WI38 (cell line): Measurements from ENCODE around the gene SLIT1.

Experiments
- H3K4me3 ChIP-seq: 2 replicates; pipeline ENCODE4 v1.5.1; 2011; ENCODE audit warnings: low read depth, mild to moderate bottlenecking, control low read depth, low read length
- CTCF ChIP-seq: IDR thresholded peaks from 2 replicates; pipeline ENCODE4 v1.5.1; 2012; ENCODE audit warnings: low read depth, mild to moderate bottlenecking, control low read depth, low read length

Gene SLIT1

DNA sequence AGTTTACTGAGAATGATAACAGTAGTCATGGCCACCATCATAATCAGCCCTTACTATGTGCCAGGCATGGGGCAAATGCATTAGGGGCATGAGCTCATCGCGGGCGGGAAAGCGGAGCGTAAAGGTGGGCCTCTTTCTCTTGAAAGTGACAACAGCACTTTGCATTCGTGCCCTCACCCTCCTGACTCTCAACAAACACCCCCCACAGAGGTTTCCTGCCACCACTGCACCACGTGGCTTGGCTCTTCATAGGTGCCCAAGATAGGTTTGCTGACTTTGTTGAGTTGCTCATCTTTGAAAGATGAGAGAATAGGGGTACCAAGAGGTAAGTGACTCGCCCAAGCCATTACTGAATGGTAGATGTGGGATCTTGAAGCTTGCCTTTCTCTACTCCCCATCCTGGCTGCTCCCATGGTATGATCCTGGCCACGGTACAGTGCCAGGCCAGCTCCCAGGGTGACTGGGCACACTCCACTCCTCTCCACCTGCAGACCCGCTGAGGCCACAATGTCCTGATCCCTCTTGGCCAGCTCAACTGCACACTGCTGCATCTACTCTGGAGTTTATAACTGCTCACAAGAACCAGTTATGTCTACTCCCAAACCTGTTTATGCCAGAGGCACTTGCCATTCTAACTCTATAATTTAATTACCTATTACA is 26.0 kb downstream of the SLIT1 start:
- no peak for TF ChIP-seq CTCF

GRCh38 chr10:97157578-97158095 is 28.1 kb downstream of the SLIT1 start:
- H3K4me3 ChIP-seq, result no peak overlapping the region
- no peak for TF ChIP-seq CTCF

More for the DNA sequence above, 26.0 kb downstream of the SLIT1 start:
- no peak overlapping the region for H3K4me3 ChIP-seq

DNA sequence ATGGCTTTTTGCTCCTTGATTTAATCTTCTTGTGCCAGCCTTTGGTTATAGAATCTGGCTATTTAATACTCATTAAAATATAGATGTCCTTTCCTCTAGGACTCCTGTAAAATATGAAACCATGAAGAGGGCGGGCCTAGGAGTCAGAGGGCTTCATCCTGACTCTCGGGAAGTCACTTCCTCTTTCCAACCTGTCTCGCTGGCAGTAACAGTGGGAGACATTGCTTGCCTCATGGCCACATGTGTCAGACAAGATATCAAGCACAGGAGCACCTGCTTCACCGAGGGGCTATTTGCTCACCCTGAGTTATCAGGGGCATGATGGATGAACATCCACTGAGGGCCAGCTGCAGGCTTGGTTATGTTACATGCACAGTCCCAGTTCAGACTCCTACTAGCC is 31.0 kb downstream of the SLIT1 start:
- no peak overlapping the region for H3K4me3 ChIP-seq
- TF ChIP-seq CTCF, result no peak

DNA sequence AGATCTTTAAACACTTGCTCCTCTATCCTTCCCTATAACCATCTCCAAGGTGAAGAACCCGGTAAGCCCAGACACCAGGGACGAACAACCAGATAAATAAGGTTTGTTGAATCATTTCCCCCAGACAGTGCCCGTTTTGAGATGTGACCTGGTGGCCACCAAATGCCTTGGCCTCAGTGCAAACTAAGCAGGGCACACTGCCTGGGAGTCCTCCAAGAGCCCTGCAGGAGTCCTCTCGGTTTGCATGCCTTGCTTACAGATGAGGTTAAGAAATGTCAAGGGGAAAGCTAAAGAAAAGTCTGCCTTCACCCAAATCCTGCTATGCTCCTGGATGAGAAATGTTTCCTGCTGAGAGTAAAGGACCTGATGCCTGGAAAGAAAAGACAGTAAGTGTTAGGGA is 31.6 kb downstream of the SLIT1 start:
- TF ChIP-seq CTCF, result no peak
- H3K4me3 ChIP-seq, result no peak overlapping the region

- H3K4me3 ChIP-seq, result no peak overlapping the region
- TF ChIP-seq CTCF, result no peak
These were observed 32.4 kb downstream of the SLIT1 start for GRCh38 chr10:97153270-97153850.

- no peak overlapping the region for H3K4me3 ChIP-seq
- no peak for TF ChIP-seq CTCF
These were observed 34.3 kb downstream of the SLIT1 start for GRCh38 chr10:97151307-97151914.

DNA sequence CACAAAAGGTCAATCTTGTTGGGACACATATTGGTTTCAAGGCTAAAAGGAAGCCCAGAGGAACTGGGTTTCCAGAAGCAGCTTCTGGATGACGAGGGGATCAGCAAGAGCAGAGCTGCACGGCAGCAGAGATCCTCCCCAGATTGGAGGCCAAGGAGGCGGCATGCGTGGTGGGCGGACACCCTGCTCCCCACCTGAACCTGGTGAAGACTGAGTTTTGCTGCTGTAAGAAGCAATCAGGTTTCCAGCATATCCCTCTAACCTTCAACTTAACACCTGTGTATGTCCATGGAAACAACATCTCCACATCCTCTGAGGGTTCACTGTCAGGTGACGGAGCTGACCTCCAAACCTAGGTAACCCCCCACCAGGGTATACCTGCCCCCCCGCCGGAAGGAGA is 35.1 kb downstream of the SLIT1 start:
- TF ChIP-seq CTCF, result no peak
- H3K4me3 ChIP-seq, result no peak overlapping the region
